ENCODE measurements around the gene NKTR.
"Not testable (repeated sequence)": the region's sequence is repeated elsewhere in the genome, so short reads cannot be mapped to it uniquely, and the experiment has no call there.

Gene NKTR

GRCh38 chr3:42597098-42597497, 3.4 kb upstream of the NKTR start:
- DNase-seq: not testable (repeated sequence)

- peak; percentile 73 for DNase-seq
Measured at GRCh38 chr3:42600958-42601675, 631 bp downstream of the NKTR start.

GRCh38 chr3:42601896-42602581, 1.6 kb downstream of the NKTR start:
- DNase-seq: no peak

GRCh38 chr3:42602961-42603360, 2.5 kb downstream of the NKTR start:
- no peak for DNase-seq

GRCh38 chr3:42605546-42606173, 5.2 kb downstream of the NKTR start:
- no peak for DNase-seq

GRCh38 chr3:42608581-42608980, 8.1 kb downstream of the NKTR start:
- no peak for DNase-seq

GRCh38 chr3:42610976-42611375, 10.5 kb downstream of the NKTR start:
- DNase-seq: no peak

GRCh38 chr3:42612217-42612616, 11.7 kb downstream of the NKTR start:
- DNase-seq: no peak

- no peak for DNase-seq
Measured at GRCh38 chr3:42612928-42613327, 12.4 kb downstream of the NKTR start.

GRCh38 chr3:42613462-42613861, 13.0 kb downstream of the NKTR start:
- no peak for DNase-seq

GRCh38 chr3:42631620-42632019, 31.1 kb downstream of the NKTR start:
- DNase-seq: no peak

GRCh38 chr3:42632146-42632545, 31.7 kb downstream of the NKTR start:
- no peak for DNase-seq

- no peak for DNase-seq
Measured at GRCh38 chr3:42633544-42633943, 33.1 kb downstream of the NKTR start.

- DNase-seq: no peak
Measured at GRCh38 chr3:42635111-42635510, 34.6 kb downstream of the NKTR start.

- no peak for DNase-seq
Measured at GRCh38 chr3:42637001-42637400, 36.5 kb downstream of the NKTR start.

- no peak for DNase-seq
Measured at GRCh38 chr3:42638339-42638842, 37.9 kb downstream of the NKTR start.

- DNase-seq: no peak
Measured at GRCh38 chr3:42639192-42639591, 38.7 kb downstream of the NKTR start.

- DNase-seq: no peak
Measured at GRCh38 chr3:42640129-42640528, 39.6 kb downstream of the NKTR start.

GRCh38 chr3:42640771-42641370, 40.4 kb downstream of the NKTR start:
- no peak for DNase-seq

- DNase-seq: no peak
Measured at GRCh38 chr3:42647821-42648459, 47.5 kb downstream of the NKTR start.

- no peak for DNase-seq
Measured at GRCh38 chr3:42649006-42649405, 48.5 kb downstream of the NKTR start.

- DNase-seq: no peak
Measured at GRCh38 chr3:42649783-42650182, 49.3 kb downstream of the NKTR start.

Measured in GDM1 (cell line).